ENCODE data around the gene PNMA8B. TPM values are rescaled to one million over a fixed set of nuclear protein-coding genes. Genes with fewer than 3 reads are reported as not detected.
"Not testable (repeated sequence)": the region's sequence is repeated elsewhere in the genome, so short reads cannot be mapped to it uniquely, and the experiment has no call there.

Gene PNMA8B
- total RNA-seq, 1 donor from 2014 or later = 1.5 TPM

- peaks cover 15% of the 10 kb centered on the region for H3K4me1 ChIP-seq
- H3K27ac ChIP-seq = no peak overlapping the region
- H3K4me3 ChIP-seq = no peak overlapping the region
- H3K36me3 ChIP-seq = no peaks in the 10 kb centered on the region
- no peak for TF ChIP-seq CTCF (IDR thresholded peaks at IDR 0.05)
- ATAC-seq (no peak), DNase-seq (no peak)
- peaks cover 9% of the 10 kb centered on the region for H3K27me3 ChIP-seq (ENCODE audit: low read depth)
- intact Hi-C loops (cut with DNase I) = no loop called here
- no peaks in the 10 kb centered on the region for H3K9me3 ChIP-seq
These were observed 38.0 kb upstream of the PNMA8B start for GRCh38 chr19:46533621-46534081.

DNA sequence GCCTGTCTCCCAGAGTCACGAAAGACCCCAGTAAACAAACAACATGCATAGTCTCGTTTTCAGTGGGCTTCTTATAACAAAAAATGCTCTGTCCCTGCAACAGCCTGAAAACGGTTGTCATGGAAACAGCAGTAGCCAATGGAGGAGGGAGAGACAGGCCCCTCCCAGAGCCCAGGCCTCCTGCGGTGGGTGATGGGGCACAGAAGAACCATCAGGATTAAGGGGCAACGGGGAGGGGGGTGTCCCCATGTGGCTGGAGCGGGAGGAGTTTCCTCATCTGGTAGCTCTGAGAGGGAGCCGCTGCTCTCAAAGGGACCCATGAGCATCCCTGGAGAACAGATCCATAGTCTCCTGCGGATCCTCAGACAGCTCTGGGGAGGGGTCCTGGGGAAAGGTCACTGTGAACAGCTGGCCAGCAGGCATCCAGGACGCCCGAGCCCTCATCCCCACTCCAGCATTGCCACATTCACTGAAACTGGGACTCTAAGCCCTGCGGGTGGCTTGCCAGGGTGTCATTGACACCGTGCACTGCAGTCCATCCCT lies 37.5 kb upstream of the PNMA8B start:
- TF ChIP-seq CTCF (IDR thresholded peaks at IDR 0.05) = no peak
- ATAC-seq (no peak), DNase-seq (no peak)
- intact Hi-C loops (cut with DNase I) = no loop called here
- H3K4me3 ChIP-seq = no peak overlapping the region
- no peaks in the 10 kb centered on the region for H3K36me3 ChIP-seq
- peaks cover 9% of the 10 kb centered on the region for H3K27me3 ChIP-seq (ENCODE audit: low read depth)
- H3K4me1 ChIP-seq = peaks cover 15% of the 10 kb centered on the region
- H3K9me3 ChIP-seq = no peaks in the 10 kb centered on the region
- H3K27ac ChIP-seq = no peak overlapping the region

DNA sequence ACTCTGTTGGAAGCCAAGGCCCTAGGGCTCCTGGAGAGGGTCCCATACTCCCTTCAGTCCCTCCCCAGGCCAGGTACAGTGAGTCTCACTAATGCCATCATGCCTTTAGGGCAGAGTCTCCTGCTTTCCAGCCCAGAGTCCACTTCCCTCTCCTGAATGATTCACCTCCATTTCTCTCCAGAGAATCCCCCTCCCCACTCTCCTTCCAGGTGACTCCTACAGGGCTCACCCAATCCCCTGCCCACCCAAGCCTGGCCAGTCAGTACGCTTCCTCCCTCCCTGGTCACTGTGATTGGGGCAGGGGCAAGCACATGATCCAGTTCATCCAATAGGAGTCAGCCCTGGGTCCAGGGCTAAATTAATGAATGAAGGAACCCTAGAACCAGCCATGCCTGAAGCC lies 35.0 kb upstream of the PNMA8B start:
- Histone ChIP-seq H3K27ac (no peak overlapping the region), H3K27me3 (ENCODE audit: low read depth) (peaks cover 9% of the 10 kb centered on the region), H3K9me3 (no peaks in the 10 kb centered on the region), H3K4me1 (peaks cover 15% of the 10 kb centered on the region), H3K36me3 (no peaks in the 10 kb centered on the region), H3K4me3 (no peak overlapping the region)
- peak; percentile 32 to 35 for ATAC-seq
- no peak for DNase-seq
- intact Hi-C loops (cut with DNase I) = no loop called here
- TF ChIP-seq CTCF (IDR thresholded peaks at IDR 0.05) = no peak

DNA sequence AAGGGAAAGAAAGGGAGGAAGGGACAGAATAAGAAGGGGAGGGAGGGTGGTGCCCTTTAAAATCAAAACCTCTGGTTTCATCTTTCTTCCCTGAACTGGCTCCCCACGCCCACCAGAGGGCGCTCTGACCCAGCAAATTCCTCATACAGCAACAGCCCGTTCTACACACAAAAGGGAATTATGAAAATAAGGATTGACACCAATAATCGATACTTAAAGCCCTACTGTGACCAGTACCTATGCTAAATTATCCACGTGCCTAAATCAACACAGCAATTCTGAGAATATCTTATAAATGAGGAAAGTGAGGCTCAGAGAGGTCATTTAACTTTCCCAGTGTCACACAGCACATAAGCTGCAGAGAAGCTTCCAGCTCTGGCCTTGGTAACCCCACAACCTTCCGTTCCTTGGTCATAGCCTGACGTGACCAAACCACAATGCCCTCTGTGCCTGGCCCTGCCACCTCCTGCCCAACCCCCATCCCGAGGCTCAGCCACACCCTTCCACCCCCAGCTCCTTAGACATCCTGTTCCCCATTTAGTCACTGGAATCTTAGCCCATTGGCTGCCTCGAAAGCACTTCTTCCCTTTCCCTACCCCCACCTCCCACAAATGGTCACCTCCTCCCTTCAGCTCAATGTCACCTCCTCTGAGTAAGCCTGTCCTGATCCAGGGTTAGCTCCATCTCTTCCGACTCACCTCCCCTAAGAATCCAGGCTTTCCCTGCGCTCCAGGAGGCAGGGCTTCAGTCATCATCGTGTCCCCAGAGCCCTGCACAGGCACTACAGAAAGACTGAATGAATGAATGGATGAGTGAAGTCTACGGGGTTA lies 34.2 kb upstream of the PNMA8B start:
- peak; percentile 86 for DNase-seq
- Histone ChIP-seq H3K4me1 (peaks cover 15% of the 10 kb centered on the region), H3K27me3 (ENCODE audit: low read depth) (peaks cover 9% of the 10 kb centered on the region), H3K4me3 (no peak overlapping the region), H3K36me3 (no peaks in the 10 kb centered on the region), H3K9me3 (no peaks in the 10 kb centered on the region), H3K27ac (no peak overlapping the region)
- peak; percentile 95 for TF ChIP-seq CTCF (IDR thresholded peaks at IDR 0.05)
- intact Hi-C loops (cut with DNase I) = no loop called here
- ATAC-seq = peak; percentile 87 to 93

- H3K36me3 ChIP-seq = no peaks in the 10 kb centered on the region
- no peaks in the 10 kb centered on the region for H3K9me3 ChIP-seq
- ATAC-seq (no peak), DNase-seq (no peak)
- H3K27me3 ChIP-seq (ENCODE audit: low read depth) = peaks cover 9% of the 10 kb centered on the region
- H3K4me3 ChIP-seq = no peak overlapping the region
- no peak overlapping the region for H3K27ac ChIP-seq
- TF ChIP-seq CTCF (IDR thresholded peaks at IDR 0.05) = no peak
- peaks cover 15% of the 10 kb centered on the region for H3K4me1 ChIP-seq
- intact Hi-C loops (cut with DNase I) = no loop called here
These were observed 33.2 kb upstream of the PNMA8B start for GRCh38 chr19:46528601-46529590.

- H3K27me3 ChIP-seq (ENCODE audit: low read depth); H3K4me3 ChIP-seq; DNase-seq; H3K9me3 ChIP-seq; ATAC-seq; H3K27ac ChIP-seq; H3K36me3 ChIP-seq; intact Hi-C loops (cut with DNase I): not testable (repeated sequence)
- peaks cover 15% of the 10 kb centered on the region for H3K4me1 ChIP-seq
These were observed 31.1 kb upstream of the PNMA8B start for GRCh38 chr19:46526801-46527200.
